ENCODE data around the gene AP5S1. TPM values are rescaled to one million over a fixed set of nuclear protein-coding genes. Genes with fewer than 3 reads are reported as not detected.

AP5S1 gene
- polyA plus RNA-seq, 1 of the 3 experiments (the other 2 are of a cell fraction): 10.3 TPM

GRCh38 chr20:3814928-3815495, 5.3 kb upstream of the AP5S1 start:
- H3K27me3 ChIP-seq (ENCODE audit: insufficient read depth): no peaks in the 10 kb centered on the region
- H4K20me1 ChIP-seq (ENCODE audit: insufficient read depth): no peaks in the 10 kb centered on the region
- H3K4me3 ChIP-seq (ENCODE audit: low read depth in 2 of 2, low read length in 1 of 2): no peak overlapping the region
- no peak overlapping the region for H3K27ac ChIP-seq (ENCODE audit: low read depth in 2 of 2, low read length in 1 of 2)
- peaks cover 18% of the 10 kb centered on the region for H3F3A ChIP-seq (replicated peaks; ENCODE audit: insufficient read depth)
- peaks cover 9% of the 10 kb centered on the region for H3K79me2 ChIP-seq (ENCODE audit: insufficient read depth)
- H3K4me2 ChIP-seq: no peak overlapping the region
- H3K36me3 ChIP-seq (replicated peaks in 1 of 2; ENCODE audit: control insufficient read depth in 1 of 2, insufficient read depth in 2 of 2, low read length in 1 of 2): no peaks in the 10 kb centered on the region
- WGBS (ENCODE audit: low lambda C conversion rate): 94% methylated on average over 7 of the region's 7 CpGs
- H3K9me2 ChIP-seq: no peaks in the 10 kb centered on the region
- TF ChIP-seq RCOR1 (IDR thresholded peaks at IDR 0.05; ENCODE audit: low read length) (no peak), USF1 (IDR thresholded peaks at IDR 0.05; ENCODE audit: borderline replicate concordance, low read depth) (no peak), NFIC (IDR thresholded peaks at IDR 0.05; ENCODE audit: borderline replicate concordance) (no peak), TCF12 (IDR thresholded peaks at IDR 0.05) (no peak), GATA2 (CRISPR knock-in tag; IDR thresholded peaks at IDR 0.05) (no peak), FOXM1 (IDR thresholded peaks at IDR 0.05; ENCODE audit: low read depth) (no peak), EP300 (IDR thresholded peaks at IDR 0.05; ENCODE audit: borderline replicate concordance in 1 of 2, low read depth in 1 of 2, low read length in 1 of 2) (no peak), SMC3 (IDR thresholded peaks at IDR 0.05; ENCODE audit: low read depth, low read length) (no peak), SIN3A (IDR thresholded peaks at IDR 0.05; ENCODE audit: borderline replicate concordance, low read depth, low read length) (no peak), MAX (IDR thresholded peaks at IDR 0.05; ENCODE audit: low read depth) (no peak), ELF1 (IDR thresholded peaks at IDR 0.05) (no peak)
- no peak overlapping the region for H2AFZ ChIP-seq (ENCODE audit: low read depth)
- H3K9ac ChIP-seq: no peak overlapping the region
- peaks cover 12 to 40% of the 10 kb centered on the region in 2 experiments; a peak in 3 of 4 replicates for H3K4me1 ChIP-seq (ENCODE audit: control insufficient read depth in 1 of 2, insufficient read depth in 2 of 2, low read depth in 1 of 2, low read length in 1 of 2)
- ChIA-PET POLR2A (no interaction called here), CTCF (interaction anchor here (0.7 to 6.6 kb wide), 4 partner anchors 19 to 198 kb away, joined by 3 to 61 read pairs (median 7); partner anchors contain the start of genes CDC25B and CENPB)
- H3K9me3 ChIP-seq: no peaks in the 10 kb centered on the region
- DNase-seq: no peak

GRCh38 chr20:3815703-3816315, 4.5 kb upstream of the AP5S1 start:
- peaks cover 13% of the 10 kb centered on the region for H3F3A ChIP-seq (replicated peaks; ENCODE audit: insufficient read depth)
- H3K27ac ChIP-seq (ENCODE audit: low read depth in 2 of 2, low read length in 1 of 2): no peak overlapping the region
- CTCF ChIA-PET: interaction anchor here (0.8 to 6.6 kb wide), 3 partner anchors 20 to 198 kb away, joined by 3 to 61 read pairs (median 11); partner anchors contain the start of genes CDC25B and CENPB
- no peak for TF ChIP-seq EP300 (IDR thresholded peaks at IDR 0.05; ENCODE audit: borderline replicate concordance in 1 of 2, low read depth in 1 of 2, low read length in 1 of 2)
- TF ChIP-seq TAF1 (IDR thresholded peaks at IDR 0.05; ENCODE audit: borderline replicate concordance, low read depth, low read length): no peak
- no peak for TF ChIP-seq EZH2phosphoT487 (IDR thresholded peaks at IDR 0.05; ENCODE audit: borderline replicate concordance, low read depth)
- TF ChIP-seq GATA2 (CRISPR knock-in tag; IDR thresholded peaks at IDR 0.05): no peak
- TF ChIP-seq IRF3 (IDR thresholded peaks at IDR 0.05; ENCODE audit: low read depth, low read length): no peak
- no peak for TF ChIP-seq CTCF (IDR thresholded peaks at IDR 0.05)
- TF ChIP-seq GABPA (IDR thresholded peaks at IDR 0.05; ENCODE audit: low read depth): no peak
- no peak for TF ChIP-seq MAX (IDR thresholded peaks at IDR 0.05; ENCODE audit: low read depth)
- TF ChIP-seq USF2 (IDR thresholded peaks at IDR 0.05; ENCODE audit: borderline replicate concordance, low read depth, low read length): no peak
- H3K4me2 ChIP-seq: no peak overlapping the region
- no peaks in the 10 kb centered on the region for H3K27me3 ChIP-seq (ENCODE audit: insufficient read depth)
- POLR2A ChIA-PET: no interaction called here
- H3K9ac ChIP-seq: no peak overlapping the region
- H2AFZ ChIP-seq (ENCODE audit: low read depth): no peak overlapping the region
- WGBS (ENCODE audit: low lambda C conversion rate): 86% methylated on average over 9 of the region's 9 CpGs
- DNase-seq: no peak
- peaks cover 2% of the 10 kb centered on the region; the same call in 1 of the 2 replicates for H3K79me2 ChIP-seq (ENCODE audit: insufficient read depth)
- H3K9me2 ChIP-seq: no peaks in the 10 kb centered on the region
- H3K36me3 ChIP-seq (replicated peaks in 1 of 2; ENCODE audit: control insufficient read depth in 1 of 2, insufficient read depth in 2 of 2, low read length in 1 of 2): no peaks in the 10 kb centered on the region
- H3K4me3 ChIP-seq (ENCODE audit: low read depth in 2 of 2, low read length in 1 of 2): no peak overlapping the region
- H3K4me1 ChIP-seq (ENCODE audit: control insufficient read depth in 1 of 2, insufficient read depth in 2 of 2, low read depth in 1 of 2, low read length in 1 of 2): peaks cover 12 to 38% of the 10 kb centered on the region in 2 experiments; a peak in 3 of 4 replicates
- no peaks in the 10 kb centered on the region for H4K20me1 ChIP-seq (ENCODE audit: insufficient read depth)
- no peaks in the 10 kb centered on the region for H3K9me3 ChIP-seq

Data from SK-N-SH (cell line).